ENCODE measurements around the gene FERMT1.
"Not testable (repeated sequence)": the region's sequence is repeated elsewhere in the genome, so short reads cannot be mapped to it uniquely, and the experiment has no call there.

DNA sequence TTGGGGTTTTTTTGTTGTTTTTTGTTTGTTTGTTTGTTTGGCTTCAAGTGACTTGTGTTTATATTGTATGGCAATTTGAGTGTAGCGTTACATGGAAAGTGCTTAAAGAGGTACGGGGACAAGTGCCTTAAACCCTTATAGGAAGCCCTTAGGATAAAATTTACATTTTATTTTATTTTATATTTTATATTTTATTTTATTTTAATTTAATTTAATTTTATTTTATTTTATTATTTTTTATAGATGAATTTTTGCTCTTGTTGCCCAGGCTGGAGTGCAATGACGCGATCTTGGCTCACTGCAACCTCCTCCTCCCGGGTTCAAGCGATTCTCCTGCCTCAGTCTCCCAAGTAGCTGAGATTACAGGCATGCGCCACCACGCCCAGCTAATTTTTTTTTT lies 89.9 kb downstream of the FERMT1 start:
- TF ChIP-seq CTCF (IDR thresholded peaks at IDR 0.05; ENCODE audit: insufficient read depth, low read depth, low read length); EZH2 (IDR thresholded peaks at IDR 0.05; ENCODE audit: insufficient read depth, low read length): not testable (repeated sequence)

Data from astrocyte (in vitro differentiated cells and primary cell).